Measurements from ENCODE around the gene OR10D3.

DNA sequence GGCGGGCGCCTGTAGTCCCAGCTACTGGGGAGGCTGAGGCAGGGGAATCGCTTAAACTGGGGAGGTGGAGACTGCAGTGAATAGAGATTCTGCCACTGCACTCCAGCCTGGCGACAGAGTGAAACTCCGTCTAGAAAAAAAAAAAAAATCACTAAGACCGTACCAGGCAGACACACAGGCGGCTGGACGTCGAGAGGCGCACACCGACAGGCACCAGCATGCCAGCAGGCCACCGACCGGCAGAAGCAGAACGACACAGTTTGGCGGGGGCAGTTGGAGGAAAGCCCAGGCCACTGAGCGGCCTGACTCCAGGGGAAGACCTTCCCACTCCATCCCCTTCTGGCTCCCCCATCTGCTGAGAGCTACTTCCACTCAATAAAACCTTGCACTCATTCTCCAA is 17.5 kb downstream of the OR10D3 start:
- TF ChIP-seq, protein P1, sequence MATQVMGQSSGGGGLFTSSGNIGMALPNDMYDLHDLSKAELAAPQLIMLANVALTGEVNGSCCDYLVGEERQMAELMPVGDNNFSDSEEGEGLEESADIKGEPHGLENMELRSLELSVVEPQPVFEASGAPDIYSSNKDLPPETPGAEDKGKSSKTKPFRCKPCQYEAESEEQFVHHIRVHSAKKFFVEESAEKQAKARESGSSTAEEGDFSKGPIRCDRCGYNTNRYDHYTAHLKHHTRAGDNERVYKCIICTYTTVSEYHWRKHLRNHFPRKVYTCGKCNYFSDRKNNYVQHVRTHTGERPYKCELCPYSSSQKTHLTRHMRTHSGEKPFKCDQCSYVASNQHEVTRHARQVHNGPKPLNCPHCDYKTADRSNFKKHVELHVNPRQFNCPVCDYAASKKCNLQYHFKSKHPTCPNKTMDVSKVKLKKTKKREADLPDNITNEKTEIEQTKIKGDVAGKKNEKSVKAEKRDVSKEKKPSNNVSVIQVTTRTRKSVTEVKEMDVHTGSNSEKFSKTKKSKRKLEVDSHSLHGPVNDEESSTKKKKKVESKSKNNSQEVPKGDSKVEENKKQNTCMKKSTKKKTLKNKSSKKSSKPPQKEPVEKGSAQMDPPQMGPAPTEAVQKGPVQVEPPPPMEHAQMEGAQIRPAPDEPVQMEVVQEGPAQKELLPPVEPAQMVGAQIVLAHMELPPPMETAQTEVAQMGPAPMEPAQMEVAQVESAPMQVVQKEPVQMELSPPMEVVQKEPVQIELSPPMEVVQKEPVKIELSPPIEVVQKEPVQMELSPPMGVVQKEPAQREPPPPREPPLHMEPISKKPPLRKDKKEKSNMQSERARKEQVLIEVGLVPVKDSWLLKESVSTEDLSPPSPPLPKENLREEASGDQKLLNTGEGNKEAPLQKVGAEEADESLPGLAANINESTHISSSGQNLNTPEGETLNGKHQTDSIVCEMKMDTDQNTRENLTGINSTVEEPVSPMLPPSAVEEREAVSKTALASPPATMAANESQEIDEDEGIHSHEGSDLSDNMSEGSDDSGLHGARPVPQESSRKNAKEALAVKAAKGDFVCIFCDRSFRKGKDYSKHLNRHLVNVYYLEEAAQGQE (IDR thresholded peaks at IDR 0.05; ENCODE audit: low read depth), result no peak
- TF ChIP-seq, protein P2, sequence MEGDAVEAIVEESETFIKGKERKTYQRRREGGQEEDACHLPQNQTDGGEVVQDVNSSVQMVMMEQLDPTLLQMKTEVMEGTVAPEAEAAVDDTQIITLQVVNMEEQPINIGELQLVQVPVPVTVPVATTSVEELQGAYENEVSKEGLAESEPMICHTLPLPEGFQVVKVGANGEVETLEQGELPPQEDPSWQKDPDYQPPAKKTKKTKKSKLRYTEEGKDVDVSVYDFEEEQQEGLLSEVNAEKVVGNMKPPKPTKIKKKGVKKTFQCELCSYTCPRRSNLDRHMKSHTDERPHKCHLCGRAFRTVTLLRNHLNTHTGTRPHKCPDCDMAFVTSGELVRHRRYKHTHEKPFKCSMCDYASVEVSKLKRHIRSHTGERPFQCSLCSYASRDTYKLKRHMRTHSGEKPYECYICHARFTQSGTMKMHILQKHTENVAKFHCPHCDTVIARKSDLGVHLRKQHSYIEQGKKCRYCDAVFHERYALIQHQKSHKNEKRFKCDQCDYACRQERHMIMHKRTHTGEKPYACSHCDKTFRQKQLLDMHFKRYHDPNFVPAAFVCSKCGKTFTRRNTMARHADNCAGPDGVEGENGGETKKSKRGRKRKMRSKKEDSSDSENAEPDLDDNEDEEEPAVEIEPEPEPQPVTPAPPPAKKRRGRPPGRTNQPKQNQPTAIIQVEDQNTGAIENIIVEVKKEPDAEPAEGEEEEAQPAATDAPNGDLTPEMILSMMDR (IDR thresholded peaks at IDR 0.05 in 2 of 3, conservative IDR thresholded peaks at IDR 0.05 in 1 of 3; ENCODE audit: borderline replicate concordance in 1 of 3, insufficient read depth in 1 of 3, low read depth in 2 of 3, low read length in 2 of 3), result no peak
- TF ChIP-seq POLR2AphosphoS5 (IDR thresholded peaks at IDR 0.05; ENCODE audit: low read depth, low read length), result no peak
- TF ChIP-seq POLR2A (IDR thresholded peaks at IDR 0.05; ENCODE audit: borderline replicate concordance, extremely low read depth, insufficient read depth, insufficient read length), result no peak
- no peak for TF ChIP-seq RAD21 (IDR thresholded peaks at IDR 0.05; ENCODE audit: low read depth)
- no peak for TF ChIP-seq YY1 (IDR thresholded peaks at IDR 0.05; ENCODE audit: extremely low read depth, insufficient replicate concordance, low read depth, low read length)
- no peak for TF ChIP-seq SP1 (IDR thresholded peaks at IDR 0.05; ENCODE audit: low read depth)
- TF ChIP-seq TCF7L2 (IDR thresholded peaks at IDR 0.05; ENCODE audit: borderline replicate concordance, extremely low read depth, insufficient read depth, insufficient read length), result no peak
